Right atrium auricular region (tissue), 2 donors: ENCODE results near the gene TBC1D2. TPM values are rescaled to one million over a fixed set of nuclear protein-coding genes. Genes with fewer than 3 reads are reported as not detected.
"Not testable (repeated sequence)": the region's sequence is repeated elsewhere in the genome, so short reads cannot be mapped to it uniquely, and the experiment has no call there.

Source experiments
- DNase-seq: peaks from one replicate; pipeline ENCODE4 v3.0.0-alpha.2; 2019; ENCODE audit warnings: low spot score
- H3K27ac ChIP-seq, 2 donors: fragments of 200-600 bp; sonication (generic); 1 replicate in 1 of 2; 2 replicates in 1 of 2; pipeline ENCODE4 v1.5.1; 2016 to 2019
- H3K27me3 ChIP-seq, 2 donors: fragments of 200-600 bp; sonication (generic); one replicate each; pipeline versions ENCODE4 v1.5.1 to v1.6.0; 2017 to 2019
- H3K36me3 ChIP-seq: fragments of 200-600 bp; sonication (generic); one replicate; pipeline ENCODE4 v1.5.1; 2016
- H3K4me1 ChIP-seq, 2 donors: fragments of 200-600 bp; sonication (generic); one replicate each; pipeline versions ENCODE4 v1.5.1 to v1.6.0; 2017 to 2019
- H3K4me3 ChIP-seq, 2 donors: fragments of 200-600 bp; sonication (generic); 1 replicate in 1 of 2; 2 replicates in 1 of 2; pipeline ENCODE4 v1.5.1; 2017 to 2019; ENCODE audit warnings: mild to moderate bottlenecking in 1 of 2, moderate library complexity in 1 of 2
- H3K9me3 ChIP-seq, 2 donors: fragments of 200-600 bp; sonication (generic); one replicate each; pipeline ENCODE4 v1.5.1; 2019
- total RNA-seq, 2 donors: library from RNA; depleted of rRNA; stranded (reverse); fragments of >200 nt; gene quantifications; one replicate each; pipeline ENCODE4 v1.1.0, GENCODE V29; 2016
- TF ChIP-seq, protein P1 (sequence below), 2 donors: fragments of 200-600 bp; sonication (generic); IDR thresholded peaks; one replicate each; pipeline ENCODE4 v1.5.1; 2019; ENCODE audit warnings: antibody characterized with exemption in 2 of 2

Gene TBC1D2
- total RNA-seq, 2 donors from 2014 or later, result 2.6 to 4.6 TPM

DNA sequence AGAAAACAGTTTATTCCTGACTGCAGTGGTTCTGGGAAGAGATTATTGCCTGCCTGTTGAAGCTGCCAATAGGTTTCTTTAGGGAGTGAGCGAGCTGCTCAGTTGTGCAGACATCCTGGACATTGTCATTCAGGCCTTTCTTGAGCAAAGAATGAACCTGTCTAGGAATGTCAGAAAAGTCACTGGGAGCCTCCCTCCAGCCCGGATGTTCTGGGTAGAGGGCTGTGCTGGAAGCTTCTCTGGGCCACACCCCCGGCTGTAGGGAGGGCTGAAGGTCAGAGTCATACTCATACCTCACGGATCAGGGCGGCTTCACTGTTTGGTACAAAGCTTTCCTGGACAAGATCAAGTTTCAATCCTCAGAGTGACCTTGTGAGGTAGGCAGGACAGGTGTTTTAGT, 33.4 kb upstream of the TBC1D2 start:
- no peaks in the 10 kb centered on the region for H3K9me3 ChIP-seq
- no peak overlapping the region for H3K27ac ChIP-seq
- no peaks in the 10 kb centered on the region for H3K4me1 ChIP-seq
- no peaks in the 10 kb centered on the region for H3K36me3 ChIP-seq
- TF ChIP-seq, protein P1, sequence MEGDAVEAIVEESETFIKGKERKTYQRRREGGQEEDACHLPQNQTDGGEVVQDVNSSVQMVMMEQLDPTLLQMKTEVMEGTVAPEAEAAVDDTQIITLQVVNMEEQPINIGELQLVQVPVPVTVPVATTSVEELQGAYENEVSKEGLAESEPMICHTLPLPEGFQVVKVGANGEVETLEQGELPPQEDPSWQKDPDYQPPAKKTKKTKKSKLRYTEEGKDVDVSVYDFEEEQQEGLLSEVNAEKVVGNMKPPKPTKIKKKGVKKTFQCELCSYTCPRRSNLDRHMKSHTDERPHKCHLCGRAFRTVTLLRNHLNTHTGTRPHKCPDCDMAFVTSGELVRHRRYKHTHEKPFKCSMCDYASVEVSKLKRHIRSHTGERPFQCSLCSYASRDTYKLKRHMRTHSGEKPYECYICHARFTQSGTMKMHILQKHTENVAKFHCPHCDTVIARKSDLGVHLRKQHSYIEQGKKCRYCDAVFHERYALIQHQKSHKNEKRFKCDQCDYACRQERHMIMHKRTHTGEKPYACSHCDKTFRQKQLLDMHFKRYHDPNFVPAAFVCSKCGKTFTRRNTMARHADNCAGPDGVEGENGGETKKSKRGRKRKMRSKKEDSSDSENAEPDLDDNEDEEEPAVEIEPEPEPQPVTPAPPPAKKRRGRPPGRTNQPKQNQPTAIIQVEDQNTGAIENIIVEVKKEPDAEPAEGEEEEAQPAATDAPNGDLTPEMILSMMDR (IDR thresholded peaks at IDR 0.05), result no peak
- no peaks in the 10 kb centered on the region for H3K27me3 ChIP-seq
- DNase-seq, result no peak
- H3K4me3 ChIP-seq, result no peak overlapping the region

DNA sequence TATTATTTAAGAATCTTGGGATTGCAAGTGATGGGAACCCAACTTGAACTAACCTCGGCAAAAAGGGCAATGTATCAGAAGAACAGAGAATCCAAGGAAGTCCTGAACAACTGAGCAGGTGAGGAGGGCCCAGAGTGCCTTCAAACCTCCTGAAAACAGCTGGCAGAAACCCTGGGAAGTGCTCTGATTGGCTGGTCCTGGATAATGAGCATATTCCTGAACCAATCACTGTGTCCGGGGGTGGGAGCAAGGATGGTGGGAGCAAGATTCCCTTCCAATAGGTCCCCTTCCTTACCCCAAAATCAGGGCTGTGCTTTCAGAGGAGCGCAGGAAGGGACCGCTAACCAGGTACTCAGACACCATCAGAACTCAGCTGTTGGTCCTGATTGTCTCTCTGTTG, 31.9 kb upstream of the TBC1D2 start:
- no peaks in the 10 kb centered on the region for H3K36me3 ChIP-seq
- no peaks in the 10 kb centered on the region for H3K4me1 ChIP-seq
- H3K9me3 ChIP-seq, result no peaks in the 10 kb centered on the region
- no peak for DNase-seq
- no peaks in the 10 kb centered on the region for H3K27me3 ChIP-seq
- TF ChIP-seq, protein P1 (IDR thresholded peaks at IDR 0.05), result no peak
- no peak overlapping the region for H3K27ac ChIP-seq
- H3K4me3 ChIP-seq, result no peak overlapping the region

DNA sequence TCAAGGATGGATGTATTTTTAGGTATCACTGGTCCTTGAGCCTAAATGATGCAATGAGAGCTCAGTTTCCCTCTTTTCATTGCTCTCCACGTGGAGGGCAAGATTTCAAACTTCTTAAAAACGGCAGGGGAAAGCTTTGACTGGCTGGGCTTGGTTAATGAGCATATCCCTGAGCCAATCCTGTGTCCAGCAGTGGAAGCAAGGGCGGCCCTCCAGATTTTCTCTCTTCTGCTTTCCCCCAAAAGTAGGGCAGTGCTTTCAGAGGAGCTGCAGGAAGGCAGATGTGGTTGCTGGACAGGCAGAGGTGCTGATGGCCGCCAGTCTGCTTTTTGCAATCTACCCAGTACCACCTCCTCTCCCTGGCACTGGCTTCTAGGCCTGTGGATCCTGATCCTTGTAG, 30.0 kb upstream of the TBC1D2 start:
- no peaks in the 10 kb centered on the region for H3K27me3 ChIP-seq
- no peaks in the 10 kb centered on the region for H3K4me1 ChIP-seq
- H3K36me3 ChIP-seq, result no peaks in the 10 kb centered on the region
- DNase-seq, result no peak
- H3K27ac ChIP-seq, result no peak overlapping the region
- H3K4me3 ChIP-seq, result no peak overlapping the region
- TF ChIP-seq, protein P1 (IDR thresholded peaks at IDR 0.05), result no peak
- no peaks in the 10 kb centered on the region for H3K9me3 ChIP-seq

DNA sequence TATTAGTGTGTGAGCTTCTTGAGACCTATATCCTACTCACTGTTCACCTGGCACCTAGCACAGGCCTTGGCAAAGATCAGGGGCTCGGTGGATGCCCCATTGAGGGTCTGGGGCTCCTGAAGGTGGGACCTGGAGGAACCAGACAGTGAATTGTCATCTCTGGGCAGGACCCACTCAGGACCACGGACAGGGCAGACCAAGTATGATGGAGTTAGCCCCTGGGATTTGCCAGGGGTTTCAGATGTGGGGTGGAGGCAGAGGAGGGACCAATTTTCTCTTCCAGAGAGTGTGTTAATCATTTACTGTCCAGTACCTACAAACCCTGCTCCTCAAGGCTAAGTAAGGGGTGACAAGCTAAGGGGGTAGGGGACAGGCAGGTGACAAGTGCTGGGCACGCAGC, 29.3 kb upstream of the TBC1D2 start:
- Histone ChIP-seq H3K4me1 (no peaks in the 10 kb centered on the region), H3K27ac (no peak overlapping the region), H3K9me3 (no peaks in the 10 kb centered on the region), H3K4me3 (no peak overlapping the region), H3K36me3 (no peaks in the 10 kb centered on the region), H3K27me3 (no peaks in the 10 kb centered on the region)
- TF ChIP-seq, protein P1 (IDR thresholded peaks at IDR 0.05), result no peak
- DNase-seq, result no peak

DNA sequence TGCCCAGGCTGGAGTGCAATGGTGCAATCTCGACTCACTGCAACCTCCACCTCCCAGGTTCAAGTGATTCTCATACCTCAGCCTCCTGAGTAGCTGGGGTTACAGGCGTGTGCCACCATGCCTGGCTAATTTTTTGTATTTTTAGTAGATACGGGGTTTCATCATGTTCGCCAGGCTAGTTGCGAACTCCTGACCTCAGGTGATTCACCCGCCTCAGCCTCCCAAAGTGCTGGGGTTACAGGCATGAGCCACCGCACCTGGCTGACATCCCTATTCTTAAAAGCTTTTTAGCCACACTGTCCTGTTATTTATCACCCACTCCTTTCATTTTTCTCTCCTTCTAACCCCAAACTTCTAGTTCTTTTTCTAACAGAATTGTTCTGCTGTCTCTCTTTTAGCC, 27.7 kb upstream of the TBC1D2 start:
- not testable (repeated sequence) for H3K27ac ChIP-seq, H3K4me3 ChIP-seq, DNase-seq, H3K27me3 ChIP-seq, H3K9me3 ChIP-seq, H3K36me3 ChIP-seq, H3K4me1 ChIP-seq

- DNase-seq, result no peak
- H3K27me3 ChIP-seq, result no peaks in the 10 kb centered on the region
- TF ChIP-seq, protein P1 (IDR thresholded peaks at IDR 0.05), result no peak
Observed at GRCh38 chr9:98281281-98281680, 25.8 kb upstream of the TBC1D2 start.

More at GRCh38 chr9:98281281-98281680, 25.8 kb upstream of the TBC1D2 start:
- H3K4me3 ChIP-seq, result no peak overlapping the region
- H3K4me1 ChIP-seq, result no peaks in the 10 kb centered on the region
- no peaks in the 10 kb centered on the region for H3K36me3 ChIP-seq
- H3K9me3 ChIP-seq, result no peaks in the 10 kb centered on the region
- H3K27ac ChIP-seq, result no peak overlapping the region
